Measurements from ENCODE around the gene POLR2J2.
"Not testable (repeated sequence)": the region's sequence is repeated elsewhere in the genome, so short reads cannot be mapped to it uniquely, and the experiment has no call there.

- TF ChIP-seq CTCF (conservative IDR thresholded peaks at IDR 0.05); ZFX (IDR thresholded peaks at IDR 0.05): not testable (repeated sequence)
Observed at GRCh38 chr7:102667523-102667922, 3.9 kb downstream of the POLR2J2 start.

Measured in C4-2B (cell line).